PC-3 (cell line): ENCODE results near the gene TMEM204. TPM values are rescaled to one million over a fixed set of nuclear protein-coding genes. Genes with fewer than 3 reads are reported as not detected.

Experiments used
- ATAC-seq: fragments of 200-7000 bp; cut with Tn5 transposase; 2 replicates; pipeline ENCODE4 v1.9.1; 2020; ENCODE audit warnings: mild to moderate bottlenecking, moderate library complexity
- BruUV-seq: library from RNA; stranded (reverse); fragments of 400-500 nt; replicated peaks from 2 replicates; lab custom pipeline; 2021; lab: Mats Ljungman, UMichigan
- CTCF ChIA-PET: fragments of 300-600 bp; sonication (Branson Sonifier 250); formaldehyde crosslinking; loops from one replicate; lab custom pipeline; 2022; ENCODE audit warnings: antibody characterized with exemption; lab: Charles Lee
- POLR2A ChIA-PET: fragments of 300-600 bp; sonication (Branson Sonifier 250); formaldehyde crosslinking; loops from one replicate; lab custom pipeline; 2022; ENCODE audit warnings: antibody characterized with exemption; ENCODE audit not compliant: unreplicated experiment; lab: Charles Lee
- DNase-seq: peaks from one replicate; pipeline ENCODE4 v3.0.0-alpha.2; 2015
- H2AFZ ChIP-seq: fragments of 300-600 bp; sonication (generic); 2 replicates; pipeline ENCODE4 v1.6.0; 2016; ENCODE audit warnings: antibody characterized with exemption, low read length
- H3F3A ChIP-seq: fragments of 300-600 bp; sonication (generic); one replicate; pipeline ENCODE4 v1.6.0; 2017; ENCODE audit warnings: antibody characterized with exemption, low read length, control low read depth, mild to moderate bottlenecking; ENCODE audit not compliant: unreplicated experiment
- H3K27ac ChIP-seq: fragments of 300-600 bp; sonication (generic); 2 replicates; pipeline ENCODE4 v1.5.1; 2016; ENCODE audit warnings: mild to moderate bottlenecking, low read length
- H3K27me3 ChIP-seq: fragments of 300-600 bp; sonication (generic); 2 replicates; pipeline ENCODE4 v1.6.1; 2016; ENCODE audit warnings: low read length, mixed read lengths
- H3K36me3 ChIP-seq: fragments of 300-600 bp; sonication (generic); 2 replicates; pipeline ENCODE4 v1.6.1; 2016; ENCODE audit warnings: low read depth, mixed run types, low read length, mixed read lengths
- H3K4me1 ChIP-seq: fragments of 300-600 bp; sonication (generic); 2 replicates; pipeline ENCODE4 v1.5.1; 2016; ENCODE audit warnings: low read length; ENCODE audit not compliant: insufficient read depth
- H3K4me2 ChIP-seq: fragments of 300-600 bp; sonication (generic); 2 replicates; pipeline ENCODE4 v1.6.0; 2016; ENCODE audit warnings: low read length
- H3K4me3 ChIP-seq: fragments of 300-600 bp; sonication (generic); 2 replicates; pipeline ENCODE4 v1.5.1; 2016; ENCODE audit warnings: mild to moderate bottlenecking, low read length, mixed read lengths
- H3K79me2 ChIP-seq: fragments of 300-600 bp; sonication (generic); 2 replicates; pipeline ENCODE4 v1.6.1; 2017; ENCODE audit warnings: low read length, mixed read lengths
- H3K9ac ChIP-seq: fragments of 300-600 bp; sonication (generic); 2 replicates; pipeline ENCODE4 v1.6.0; 2016; ENCODE audit warnings: mild to moderate bottlenecking, low read length
- H3K9me2 ChIP-seq: fragments of 300-600 bp; sonication (generic); replicated peaks from 2 replicates; pipeline ENCODE4 v1.6.1; 2016; ENCODE audit warnings: mixed run types, low read length, mixed read lengths
- H3K9me3 ChIP-seq: fragments of 300-600 bp; sonication (generic); 2 replicates; pipeline ENCODE4 v1.6.1; 2016; ENCODE audit warnings: low read length, mixed read lengths
- H4K20me1 ChIP-seq: fragments of 300-600 bp; sonication (generic); 2 replicates; pipeline ENCODE4 v1.6.1; 2016; ENCODE audit warnings: low read length, mixed read lengths
- EZH2 ChIP-seq: fragments of 300-600 bp; sonication (generic); IDR thresholded peaks from one replicate; pipeline ENCODE4 v1.6.1; 2017; ENCODE audit warnings: antibody characterized with exemption, mild to moderate bottlenecking, low read length; ENCODE audit not compliant: unreplicated experiment
- EZH2phosphoT487 ChIP-seq: fragments of 300-600 bp; sonication (generic); IDR thresholded peaks from 2 replicates; pipeline ENCODE4 v1.6.1; 2018; ENCODE audit warnings: mild to moderate bottlenecking, antibody characterized with exemption, low read length, borderline replicate concordance
- intact Hi-C: fragments of 100-400 bp; cut with micrococcal nuclease; formaldehyde crosslinking; loops from 2 replicates; pipeline ENCODE4 v1.9.0; 2023
- total RNA-seq: library from RNA; depleted of rRNA; stranded (reverse); fragments of >200 nt; gene quantifications from 2 replicates; pipeline ENCODE4 v1.2.3, GENCODE V29; 2014
- TF ChIP-seq, protein P1 (sequence below): fragments of 300-600 bp; sonication (generic); conservative IDR thresholded peaks from 2 replicates; pipeline ENCODE4 v1.5.1; 2017; ENCODE audit warnings: antibody characterized with exemption, low read depth, mild to moderate bottlenecking, low read length

Gene TMEM204
- total RNA-seq, 1 experiment from 2014 or later = not detected

DNA sequence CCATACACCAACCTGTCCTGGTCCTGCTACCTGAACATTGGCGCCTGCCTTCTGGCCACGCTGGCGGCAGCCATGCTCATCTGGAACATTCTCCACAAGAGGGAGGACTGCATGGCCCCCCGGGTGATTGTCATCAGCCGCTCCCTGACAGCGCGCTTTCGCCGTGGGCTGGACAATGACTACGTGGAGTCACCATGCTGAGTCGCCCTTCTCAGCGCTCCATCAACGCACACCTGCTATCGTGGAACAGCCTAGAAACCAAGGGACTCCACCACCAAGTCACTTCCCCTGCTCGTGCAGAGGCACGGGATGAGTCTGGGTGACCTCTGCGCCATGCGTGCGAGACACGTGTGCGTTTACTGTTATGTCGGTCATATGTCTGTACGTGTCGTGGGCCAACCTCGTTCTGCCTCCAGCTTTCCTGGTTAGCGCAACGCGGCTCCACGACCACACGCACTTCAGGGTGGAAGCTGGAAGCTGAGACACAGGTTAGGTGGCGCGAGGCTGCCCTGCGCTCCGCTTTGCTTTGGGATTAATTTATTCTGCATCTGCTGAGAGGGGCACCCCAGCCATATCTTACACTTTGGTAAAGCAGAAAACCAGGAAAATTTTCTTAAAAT lies 21.5 kb downstream of the TMEM204 start:
- H3K4me1 ChIP-seq = no peaks in the 10 kb centered on the region
- no peaks in the 10 kb centered on the region for H3K79me2 ChIP-seq
- ChIA-PET CTCF (no interaction called here), POLR2A (no interaction called here)
- no peaks in the 10 kb centered on the region for H3F3A ChIP-seq
- BruUV-seq = no TSS peak
- no peak overlapping the region for H2AFZ ChIP-seq
- DNase-seq (no peak), ATAC-seq (no peak)
- no peaks in the 10 kb centered on the region for H3K9me2 ChIP-seq
- intact Hi-C loops = no loop called here
- no peaks in the 10 kb centered on the region for H3K9me3 ChIP-seq
- no peak overlapping the region for H3K9ac ChIP-seq
- TF ChIP-seq EZH2 = no peak
- TF ChIP-seq, protein P1, sequence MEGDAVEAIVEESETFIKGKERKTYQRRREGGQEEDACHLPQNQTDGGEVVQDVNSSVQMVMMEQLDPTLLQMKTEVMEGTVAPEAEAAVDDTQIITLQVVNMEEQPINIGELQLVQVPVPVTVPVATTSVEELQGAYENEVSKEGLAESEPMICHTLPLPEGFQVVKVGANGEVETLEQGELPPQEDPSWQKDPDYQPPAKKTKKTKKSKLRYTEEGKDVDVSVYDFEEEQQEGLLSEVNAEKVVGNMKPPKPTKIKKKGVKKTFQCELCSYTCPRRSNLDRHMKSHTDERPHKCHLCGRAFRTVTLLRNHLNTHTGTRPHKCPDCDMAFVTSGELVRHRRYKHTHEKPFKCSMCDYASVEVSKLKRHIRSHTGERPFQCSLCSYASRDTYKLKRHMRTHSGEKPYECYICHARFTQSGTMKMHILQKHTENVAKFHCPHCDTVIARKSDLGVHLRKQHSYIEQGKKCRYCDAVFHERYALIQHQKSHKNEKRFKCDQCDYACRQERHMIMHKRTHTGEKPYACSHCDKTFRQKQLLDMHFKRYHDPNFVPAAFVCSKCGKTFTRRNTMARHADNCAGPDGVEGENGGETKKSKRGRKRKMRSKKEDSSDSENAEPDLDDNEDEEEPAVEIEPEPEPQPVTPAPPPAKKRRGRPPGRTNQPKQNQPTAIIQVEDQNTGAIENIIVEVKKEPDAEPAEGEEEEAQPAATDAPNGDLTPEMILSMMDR = no peak
- no peak for TF ChIP-seq EZH2phosphoT487
- H4K20me1 ChIP-seq = no peaks in the 10 kb centered on the region
- no peak overlapping the region for H3K27ac ChIP-seq
- H3K27me3 ChIP-seq = no peaks in the 10 kb centered on the region
- H3K4me3 ChIP-seq = no peak overlapping the region
- no peaks in the 10 kb centered on the region for H3K36me3 ChIP-seq
- H3K4me2 ChIP-seq = no peak overlapping the region

DNA sequence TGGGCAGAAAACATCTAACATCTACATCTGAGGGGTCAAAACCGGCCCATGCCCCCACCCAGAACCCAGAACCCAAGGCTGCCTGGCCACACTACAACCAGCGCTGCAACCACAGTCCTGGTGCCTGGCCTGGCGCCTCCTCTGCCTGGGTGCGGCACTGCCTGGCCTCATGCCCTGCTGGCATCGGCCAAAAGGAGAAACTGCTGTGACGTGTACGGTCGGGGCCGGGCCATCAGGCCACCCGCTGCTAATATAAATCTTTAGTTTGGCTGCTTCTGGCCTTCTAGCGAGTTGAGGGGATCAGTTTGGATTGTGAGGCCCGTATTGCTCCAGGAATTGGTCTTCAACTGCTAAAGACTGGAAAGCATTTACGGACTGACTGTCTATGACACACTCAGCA lies 22.8 kb downstream of the TMEM204 start:
- Histone ChIP-seq H4K20me1 (no peaks in the 10 kb centered on the region), H3K4me3 (no peak overlapping the region), H2AFZ (no peak overlapping the region), H3K4me1 (no peaks in the 10 kb centered on the region), H3K9ac (no peak overlapping the region), H3F3A (no peaks in the 10 kb centered on the region), H3K27me3 (no peaks in the 10 kb centered on the region), H3K4me2 (no peak overlapping the region), H3K36me3 (no peaks in the 10 kb centered on the region), H3K9me2 (no peaks in the 10 kb centered on the region), H3K27ac (no peak overlapping the region), H3K79me2 (no peaks in the 10 kb centered on the region), H3K9me3 (no peaks in the 10 kb centered on the region)
- DNase-seq = no peak
- TF ChIP-seq EZH2phosphoT487 (no peak), EZH2 (no peak)
- TF ChIP-seq, protein P1 = no peak
- CTCF ChIA-PET = no interaction called here
- intact Hi-C loops = no loop called here
- ATAC-seq = no peak
- BruUV-seq = no TSS peak
- POLR2A ChIA-PET = no interaction called here

DNA sequence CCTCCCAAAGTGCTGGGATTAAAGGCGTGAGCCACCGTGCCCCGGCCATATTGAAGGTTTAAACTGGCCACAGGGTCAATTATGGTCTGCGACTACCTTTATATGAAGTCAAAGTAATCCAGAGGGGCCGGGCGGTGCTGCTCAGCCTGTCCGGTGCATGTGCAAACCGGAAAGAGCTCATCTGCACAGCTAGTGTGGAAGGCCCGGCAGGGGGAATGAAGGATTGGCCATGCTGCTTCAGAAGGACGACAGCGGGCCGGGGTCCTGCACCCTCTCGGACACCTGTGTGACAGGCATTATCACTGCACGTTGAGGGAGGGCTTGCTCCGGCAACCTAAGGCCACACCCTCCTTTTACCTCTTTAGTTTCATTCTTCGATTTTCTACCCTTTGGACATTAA lies 23.6 kb downstream of the TMEM204 start:
- ChIA-PET POLR2A (no interaction called here), CTCF (no interaction called here)
- no peaks in the 10 kb centered on the region for H3F3A ChIP-seq
- no peaks in the 10 kb centered on the region for H3K9me3 ChIP-seq
- H4K20me1 ChIP-seq = no peaks in the 10 kb centered on the region
- no peak overlapping the region for H3K9ac ChIP-seq
- no peak overlapping the region for H3K4me2 ChIP-seq
- intact Hi-C loops = no loop called here
- DNase-seq (no peak), ATAC-seq (no peak)
- no peak for TF ChIP-seq EZH2phosphoT487
- TF ChIP-seq EZH2 = no peak
- TF ChIP-seq, protein P1 = no peak
- H3K27me3 ChIP-seq = no peaks in the 10 kb centered on the region
- H3K27ac ChIP-seq = no peak overlapping the region
- no peaks in the 10 kb centered on the region for H3K9me2 ChIP-seq
- no peaks in the 10 kb centered on the region for H3K79me2 ChIP-seq
- no TSS peak for BruUV-seq
- H3K4me3 ChIP-seq = no peak overlapping the region
- H2AFZ ChIP-seq = no peak overlapping the region
- no peaks in the 10 kb centered on the region for H3K36me3 ChIP-seq
- H3K4me1 ChIP-seq = no peaks in the 10 kb centered on the region
